Skeletal muscle satellite cell (primary cell): ENCODE data around the gene ZNF536.
"Not testable (repeated sequence)": the region's sequence is repeated elsewhere in the genome, so short reads cannot be mapped to it uniquely, and the experiment has no call there.

Source experiments
- H3K27me3 ChIP-seq: 2 replicates; pipeline ENCODE4 v1.7.0; 2013; ENCODE audit warnings: low read length; ENCODE audit not compliant: control insufficient read depth, insufficient read depth
- H3K36me3 ChIP-seq: 2 replicates; pipeline ENCODE4 v1.7.0; 2013; ENCODE audit warnings: mild to moderate bottlenecking, control low read depth, low read length; ENCODE audit not compliant: insufficient read depth
- H3K4me1 ChIP-seq: 2 replicates; pipeline ENCODE4 v1.7.0; 2013; ENCODE audit warnings: low read length; ENCODE audit not compliant: control insufficient read depth, insufficient read depth
- H3K4me2 ChIP-seq: 2 replicates; pipeline ENCODE4 v1.7.0; 2013; ENCODE audit warnings: mild to moderate bottlenecking, low read length
- H3K4me3 ChIP-seq: 2 replicates; pipeline ENCODE4 v1.7.0; 2013; ENCODE audit warnings: low read length
- H3K9ac ChIP-seq: 2 replicates; pipeline ENCODE4 v1.7.0; 2013; ENCODE audit warnings: mild to moderate bottlenecking, low read depth, low read length, moderate library complexity
- H3K9me3 ChIP-seq: replicated peaks from 2 replicates; pipeline ENCODE4 v1.7.0; 2013; ENCODE audit warnings: mild to moderate bottlenecking, control low read depth, low read length

ZNF536 gene

DNA sequence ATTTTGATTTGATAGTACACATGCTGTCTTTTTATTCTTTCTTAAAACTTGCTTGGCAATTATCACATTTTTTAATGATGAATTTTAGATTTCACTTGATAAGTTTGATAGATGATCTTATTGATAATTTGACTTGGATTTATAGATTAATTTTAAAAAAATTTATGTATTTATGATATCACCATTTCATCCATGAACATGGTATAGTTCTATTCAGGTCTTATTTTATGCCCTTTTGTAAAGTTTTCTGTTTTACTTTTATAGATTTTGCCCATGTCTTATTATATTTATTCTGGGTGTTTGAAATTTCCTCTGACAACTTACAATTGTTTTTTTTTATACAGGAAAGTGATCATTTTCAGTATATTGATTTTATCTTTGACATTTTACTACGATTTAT lies 39.5 kb downstream of the ZNF536 start:
- no peak overlapping the region for H3K4me3 ChIP-seq

GRCh38 chr19:30416375-30416774 lies 44.2 kb downstream of the ZNF536 start:
- Histone ChIP-seq H3K9me3 (no peaks in the 10 kb centered on the region), H3K4me3 (no peak overlapping the region), H3K4me1 (no peaks in the 10 kb centered on the region), H3K36me3 (no peaks in the 10 kb centered on the region), H3K27me3 (no peaks in the 10 kb centered on the region), H3K4me2 (no peak overlapping the region), H3K9ac (no peak overlapping the region)

More for the DNA sequence above, 39.5 kb downstream of the ZNF536 start:
- Histone ChIP-seq H3K9ac (no peak overlapping the region), H3K4me1 (no peaks in the 10 kb centered on the region), H3K4me2 (no peak overlapping the region), H3K36me3 (no peaks in the 10 kb centered on the region), H3K27me3 (no peaks in the 10 kb centered on the region), H3K9me3 (no peaks in the 10 kb centered on the region)

GRCh38 chr19:30417166-30417565 lies 45.0 kb downstream of the ZNF536 start:
- not testable (repeated sequence) for H3K4me3 ChIP-seq, H3K4me2 ChIP-seq, H3K36me3 ChIP-seq, H3K9me3 ChIP-seq, H3K27me3 ChIP-seq, H3K9ac ChIP-seq, H3K4me1 ChIP-seq

- no peaks in the 10 kb centered on the region for H3K4me1 ChIP-seq
- no peaks in the 10 kb centered on the region for H3K27me3 ChIP-seq
- H3K9ac ChIP-seq, result no peak overlapping the region
- H3K4me2 ChIP-seq, result no peak overlapping the region
- H3K4me3 ChIP-seq, result no peak overlapping the region
- no peaks in the 10 kb centered on the region for H3K36me3 ChIP-seq
- no peaks in the 10 kb centered on the region for H3K9me3 ChIP-seq
Measured at GRCh38 chr19:30419568-30420180, 47.5 kb downstream of the ZNF536 start.

GRCh38 chr19:30420316-30420715 lies 48.1 kb downstream of the ZNF536 start:
- no peaks in the 10 kb centered on the region for H3K36me3 ChIP-seq
- no peaks in the 10 kb centered on the region for H3K27me3 ChIP-seq
- no peaks in the 10 kb centered on the region for H3K9me3 ChIP-seq
- no peak overlapping the region for H3K4me2 ChIP-seq
- no peaks in the 10 kb centered on the region for H3K4me1 ChIP-seq
- H3K9ac ChIP-seq, result no peak overlapping the region
- H3K4me3 ChIP-seq, result no peak overlapping the region

DNA sequence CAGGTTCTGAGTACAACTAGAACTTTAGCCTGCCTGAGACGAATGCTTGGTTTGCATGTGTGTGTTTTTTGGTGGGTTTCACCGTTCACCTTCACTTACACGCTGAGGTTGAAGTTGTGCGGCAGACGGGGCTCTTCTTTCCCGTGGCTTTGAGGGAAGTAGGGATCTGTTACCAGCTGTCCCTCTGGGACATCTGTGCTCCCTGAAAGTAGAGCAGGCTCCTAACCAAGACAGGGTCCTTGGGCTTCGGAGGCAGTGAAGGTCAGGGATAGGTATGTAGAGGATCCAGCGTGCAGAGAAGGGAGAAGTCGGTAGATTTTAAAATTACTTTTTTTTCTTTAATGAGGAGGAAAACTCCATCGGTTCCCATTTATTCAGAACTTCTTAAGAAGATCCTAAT lies 48.7 kb downstream of the ZNF536 start:
- H3K4me2 ChIP-seq, result no peak overlapping the region
- H3K27me3 ChIP-seq, result no peaks in the 10 kb centered on the region
- H3K9ac ChIP-seq, result no peak overlapping the region
- H3K9me3 ChIP-seq, result no peaks in the 10 kb centered on the region
- H3K4me1 ChIP-seq, result no peaks in the 10 kb centered on the region
- H3K4me3 ChIP-seq, result no peak overlapping the region
- H3K36me3 ChIP-seq, result no peaks in the 10 kb centered on the region

DNA sequence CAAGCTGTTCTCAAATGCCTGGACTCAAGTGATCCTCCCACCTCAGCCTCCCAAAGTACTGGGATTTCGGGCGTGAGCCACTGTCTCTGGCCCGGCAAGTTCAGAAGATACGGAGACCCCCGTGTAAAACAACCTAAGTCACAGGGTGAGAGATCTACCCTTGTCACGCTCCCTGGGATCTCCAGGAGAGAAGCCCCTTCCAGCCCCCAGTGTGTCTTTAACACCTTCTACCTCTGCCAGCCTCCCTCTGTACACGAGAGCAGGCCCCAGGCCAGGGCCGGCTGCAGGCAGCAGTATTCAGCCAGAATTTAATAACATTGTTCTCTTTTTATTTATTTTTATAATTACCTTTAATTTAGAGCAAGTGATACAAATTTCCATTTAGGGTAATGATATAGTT lies 49.4 kb downstream of the ZNF536 start:
- H3K4me1 ChIP-seq, result no peaks in the 10 kb centered on the region
- no peaks in the 10 kb centered on the region for H3K9me3 ChIP-seq
- H3K36me3 ChIP-seq, result no peaks in the 10 kb centered on the region
- H3K9ac ChIP-seq, result no peak overlapping the region
- H3K4me2 ChIP-seq, result no peak overlapping the region
- H3K27me3 ChIP-seq, result no peaks in the 10 kb centered on the region
- no peak overlapping the region for H3K4me3 ChIP-seq

- no peaks in the 10 kb centered on the region for H3K4me1 ChIP-seq
- H3K4me3 ChIP-seq, result no peak overlapping the region
- no peak overlapping the region for H3K9ac ChIP-seq
- no peaks in the 10 kb centered on the region for H3K9me3 ChIP-seq
- no peaks in the 10 kb centered on the region for H3K36me3 ChIP-seq
- no peak overlapping the region for H3K4me2 ChIP-seq
- no peaks in the 10 kb centered on the region for H3K27me3 ChIP-seq
Measured at GRCh38 chr19:30423481-30423880, 51.3 kb downstream of the ZNF536 start.

DNA sequence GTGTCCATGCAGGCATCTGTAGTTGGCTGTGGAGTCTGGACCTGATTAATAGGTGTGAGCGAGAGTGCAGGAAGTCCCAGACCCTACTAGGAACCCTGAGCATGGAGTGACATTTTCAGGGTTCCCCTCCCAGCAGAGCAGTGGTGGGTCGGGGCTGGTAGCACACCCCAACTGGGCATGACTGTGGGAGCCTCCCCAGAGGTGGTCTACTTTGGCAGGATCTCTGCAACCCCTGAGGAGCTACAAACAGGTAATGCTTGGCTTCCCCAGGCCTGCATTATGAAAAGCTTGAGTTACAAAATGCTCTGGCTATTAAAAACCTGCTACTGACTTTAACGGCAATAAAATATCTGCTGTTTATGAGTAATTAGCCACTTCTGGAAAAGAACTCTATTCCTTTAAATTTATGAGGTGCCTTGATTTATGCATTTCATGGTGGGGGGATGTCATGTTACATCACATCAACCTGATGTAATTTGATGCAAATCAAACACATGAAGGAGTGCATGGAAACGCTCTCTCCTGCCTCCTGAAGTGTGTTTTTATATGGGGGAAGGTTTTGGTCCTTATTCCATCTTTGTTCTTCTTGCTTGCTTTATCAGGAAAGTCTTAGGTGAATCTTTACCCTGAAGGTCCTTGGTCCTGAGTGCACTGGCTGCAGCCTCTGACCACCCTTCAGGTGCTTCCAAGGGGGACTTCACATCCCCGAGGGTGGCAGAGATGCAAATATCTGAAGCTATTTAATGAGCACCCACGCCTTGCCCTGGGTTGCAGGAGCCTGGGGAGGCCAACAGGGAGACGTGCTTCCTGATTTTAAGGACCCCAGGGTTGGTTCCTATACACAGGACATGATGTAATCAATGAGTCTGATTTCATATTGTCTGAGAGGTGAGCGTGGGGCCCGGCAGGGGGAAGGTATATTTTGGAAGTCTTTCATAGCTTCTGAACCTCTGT lies 54.0 kb downstream of the ZNF536 start:
- Histone ChIP-seq H3K27me3 (no peaks in the 10 kb centered on the region), H3K9me3 (peaks cover 2% of the 10 kb centered on the region), H3K4me2 (no peak overlapping the region), H3K4me3 (no peak overlapping the region), H3K4me1 (no peaks in the 10 kb centered on the region), H3K9ac (no peak overlapping the region), H3K36me3 (no peaks in the 10 kb centered on the region)

- Histone ChIP-seq H3K36me3 (no peaks in the 10 kb centered on the region), H3K4me2 (no peak overlapping the region), H3K4me1 (no peaks in the 10 kb centered on the region), H3K4me3 (no peak overlapping the region), H3K9ac (no peak overlapping the region), H3K27me3 (no peaks in the 10 kb centered on the region), H3K9me3 (peaks cover 2% of the 10 kb centered on the region)
Measured at GRCh38 chr19:30426864-30427263, 54.7 kb downstream of the ZNF536 start.

- no peak overlapping the region for H3K4me3 ChIP-seq
Measured at GRCh38 chr19:30428092-30428680, 56.0 kb downstream of the ZNF536 start.

More at GRCh38 chr19:30428092-30428680, 56.0 kb downstream of the ZNF536 start:
- no peaks in the 10 kb centered on the region for H3K36me3 ChIP-seq
- H3K4me1 ChIP-seq, result no peaks in the 10 kb centered on the region
- H3K9ac ChIP-seq, result no peak overlapping the region
- H3K27me3 ChIP-seq, result no peaks in the 10 kb centered on the region
- peaks cover 12% of the 10 kb centered on the region for H3K9me3 ChIP-seq
- no peak overlapping the region for H3K4me2 ChIP-seq
